NAMALWA (cell line): ENCODE results near the gene ABCC4.
"Not testable (repeated sequence)": the region's sequence is repeated elsewhere in the genome, so short reads cannot be mapped to it uniquely, and the experiment has no call there.

Experiments used
- DNase-seq: peaks from one replicate; pipeline ENCODE4 v3.0.0-alpha.2; 2015; ENCODE audit warnings: low spot score

Gene ABCC4

GRCh38 chr13:95193509-95194230, 107.6 kb downstream of the ABCC4 start:
- DNase-seq = no peak

- no peak for DNase-seq
Measured at GRCh38 chr13:95192998-95193397, 108.3 kb downstream of the ABCC4 start.

GRCh38 chr13:95192564-95192945, 108.7 kb downstream of the ABCC4 start:
- DNase-seq = not testable (repeated sequence)

GRCh38 chr13:95191821-95192563, 109.3 kb downstream of the ABCC4 start:
- peak; percentile 86 for DNase-seq

GRCh38 chr13:95188128-95188527, 113.1 kb downstream of the ABCC4 start:
- DNase-seq = no peak

GRCh38 chr13:95185851-95186250, 115.4 kb downstream of the ABCC4 start:
- no peak for DNase-seq

- no peak for DNase-seq
Measured at GRCh38 chr13:95185311-95185710, 115.9 kb downstream of the ABCC4 start.

- no peak for DNase-seq
Measured at GRCh38 chr13:95184317-95184716, 116.9 kb downstream of the ABCC4 start.

GRCh38 chr13:95182570-95183265, 118.5 kb downstream of the ABCC4 start:
- DNase-seq = no peak

- no peak for DNase-seq
Measured at GRCh38 chr13:95181586-95181985, 119.7 kb downstream of the ABCC4 start.

GRCh38 chr13:95180513-95181245, 120.6 kb downstream of the ABCC4 start:
- no peak for DNase-seq

- no peak for DNase-seq
Measured at GRCh38 chr13:95176611-95177259, 124.5 kb downstream of the ABCC4 start.

- no peak for DNase-seq
Measured at GRCh38 chr13:95174517-95174916, 126.7 kb downstream of the ABCC4 start.

- no peak for DNase-seq
Measured at GRCh38 chr13:95168191-95168590, 133.1 kb downstream of the ABCC4 start.

- not testable (repeated sequence) for DNase-seq
Measured at GRCh38 chr13:95167003-95167402, 134.2 kb downstream of the ABCC4 start.

GRCh38 chr13:95164830-95165229, 136.4 kb downstream of the ABCC4 start:
- no peak for DNase-seq

- no peak for DNase-seq
Measured at GRCh38 chr13:95160112-95160906, 140.9 kb downstream of the ABCC4 start.

GRCh38 chr13:95159458-95159857, 141.8 kb downstream of the ABCC4 start:
- DNase-seq = no peak

GRCh38 chr13:95156208-95156607, 145.0 kb downstream of the ABCC4 start:
- no peak for DNase-seq

GRCh38 chr13:95155504-95155903, 145.7 kb downstream of the ABCC4 start:
- DNase-seq = no peak

- no peak for DNase-seq
Measured at GRCh38 chr13:95155093-95155492, 146.2 kb downstream of the ABCC4 start.
